Nephron (organoid): ENCODE results near the gene SH2D7.

ENCODE experiments used
- H3K27ac Mint-ChIP-seq, 3 experiments: 2 replicates each; pipeline ENCODE4 v1.8.0; 2020; ENCODE audit warnings: mixed read lengths in 3 of 3, mild to moderate bottlenecking in 2 of 3, moderate library complexity in 1 of 3
- H3K27me3 Mint-ChIP-seq: 2 replicates; pipeline ENCODE4 v1.8.0; 2021; ENCODE audit warnings: low read depth, mild to moderate bottlenecking, moderate library complexity, mixed read lengths
- H3K36me3 Mint-ChIP-seq: 2 replicates; pipeline ENCODE4 v1.8.0; 2020; ENCODE audit warnings: low read depth, mixed read lengths
- H3K4me1 Mint-ChIP-seq: 2 replicates; pipeline ENCODE4 v1.8.0; 2020; ENCODE audit warnings: mixed read lengths
- H3K4me3 Mint-ChIP-seq, 3 experiments: 2 replicates each; pipeline ENCODE4 v1.8.0; 2020; ENCODE audit warnings: mild to moderate bottlenecking in 3 of 3, mixed read lengths in 3 of 3, moderate library complexity in 2 of 3
- H3K9me3 Mint-ChIP-seq: 2 replicates; pipeline ENCODE4 v1.8.0; 2020; ENCODE audit warnings: mixed read lengths
- TF ChIP-seq, protein P1 (sequence below), 3 experiments: fragments of 200-600 bp; sonication (generic); IDR thresholded peaks; one replicate each; pipeline ENCODE4 v1.5.0; 2021; ENCODE audit warnings: antibody characterized with exemption in 3 of 3; ENCODE audit not compliant: unreplicated experiment in 3 of 3

The SH2D7 gene

DNA sequence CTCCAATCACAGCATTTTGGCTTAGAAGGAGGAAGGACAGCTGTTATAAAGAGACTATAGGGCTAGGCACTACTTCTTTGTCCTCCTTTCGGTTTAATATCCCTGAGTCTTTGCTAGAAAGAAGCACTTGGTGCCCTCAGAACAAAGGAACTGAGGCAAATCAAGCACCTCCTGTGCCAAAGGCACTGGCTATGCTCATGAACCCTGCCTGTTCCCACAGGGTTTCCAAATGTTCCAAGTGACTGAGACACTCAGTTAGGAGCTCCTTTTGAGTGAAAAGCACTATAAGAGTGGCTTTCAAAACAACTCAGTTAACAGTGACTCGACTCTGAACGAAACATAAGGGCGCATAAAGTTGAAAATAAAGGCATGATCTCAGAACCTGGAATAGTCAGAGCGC is 39.8 kb upstream of the SH2D7 start:
- Mint-ChIP-seq H3K4me1 (peaks cover 81% of the 10 kb centered on the region), H3K27me3 (no peaks in the 10 kb centered on the region), H3K27ac (peak overlapping the region; percentile 88 to 95 (median 95)), H3K9me3 (no peaks in the 10 kb centered on the region), H3K4me3 (no peak overlapping the region), H3K36me3 (no peaks in the 10 kb centered on the region)
- TF ChIP-seq, protein P1, sequence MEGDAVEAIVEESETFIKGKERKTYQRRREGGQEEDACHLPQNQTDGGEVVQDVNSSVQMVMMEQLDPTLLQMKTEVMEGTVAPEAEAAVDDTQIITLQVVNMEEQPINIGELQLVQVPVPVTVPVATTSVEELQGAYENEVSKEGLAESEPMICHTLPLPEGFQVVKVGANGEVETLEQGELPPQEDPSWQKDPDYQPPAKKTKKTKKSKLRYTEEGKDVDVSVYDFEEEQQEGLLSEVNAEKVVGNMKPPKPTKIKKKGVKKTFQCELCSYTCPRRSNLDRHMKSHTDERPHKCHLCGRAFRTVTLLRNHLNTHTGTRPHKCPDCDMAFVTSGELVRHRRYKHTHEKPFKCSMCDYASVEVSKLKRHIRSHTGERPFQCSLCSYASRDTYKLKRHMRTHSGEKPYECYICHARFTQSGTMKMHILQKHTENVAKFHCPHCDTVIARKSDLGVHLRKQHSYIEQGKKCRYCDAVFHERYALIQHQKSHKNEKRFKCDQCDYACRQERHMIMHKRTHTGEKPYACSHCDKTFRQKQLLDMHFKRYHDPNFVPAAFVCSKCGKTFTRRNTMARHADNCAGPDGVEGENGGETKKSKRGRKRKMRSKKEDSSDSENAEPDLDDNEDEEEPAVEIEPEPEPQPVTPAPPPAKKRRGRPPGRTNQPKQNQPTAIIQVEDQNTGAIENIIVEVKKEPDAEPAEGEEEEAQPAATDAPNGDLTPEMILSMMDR (IDR thresholded peaks at IDR 0.05; ENCODE audit: unreplicated experiment in 3 of 3), result no peak

DNA sequence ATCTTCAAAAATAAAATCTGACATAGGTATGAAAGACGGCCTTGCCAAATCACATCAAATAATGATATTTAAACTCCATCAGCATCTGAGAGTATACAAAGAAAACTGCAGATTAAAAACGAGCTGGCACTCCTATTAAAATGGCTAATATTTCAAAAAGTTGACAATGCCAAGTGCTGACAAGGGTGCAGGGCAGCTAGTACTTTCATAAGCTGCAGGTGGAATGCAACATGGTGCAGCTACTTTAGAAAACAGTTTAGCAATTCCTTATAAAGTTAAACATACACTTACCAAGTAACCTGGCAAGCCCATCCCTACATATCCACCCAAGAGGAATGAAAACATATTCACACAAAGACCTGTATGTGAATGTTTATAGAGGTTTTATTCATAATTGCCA is 37.8 kb upstream of the SH2D7 start:
- Mint-ChIP-seq H3K4me3 (no peak overlapping the region), H3K9me3 (no peaks in the 10 kb centered on the region), H3K27ac (no peak overlapping the region), H3K4me1 (peaks cover 84% of the 10 kb centered on the region), H3K27me3 (no peaks in the 10 kb centered on the region), H3K36me3 (no peaks in the 10 kb centered on the region)
- TF ChIP-seq, protein P1 (IDR thresholded peaks at IDR 0.05; ENCODE audit: unreplicated experiment in 3 of 3), result no peak

DNA sequence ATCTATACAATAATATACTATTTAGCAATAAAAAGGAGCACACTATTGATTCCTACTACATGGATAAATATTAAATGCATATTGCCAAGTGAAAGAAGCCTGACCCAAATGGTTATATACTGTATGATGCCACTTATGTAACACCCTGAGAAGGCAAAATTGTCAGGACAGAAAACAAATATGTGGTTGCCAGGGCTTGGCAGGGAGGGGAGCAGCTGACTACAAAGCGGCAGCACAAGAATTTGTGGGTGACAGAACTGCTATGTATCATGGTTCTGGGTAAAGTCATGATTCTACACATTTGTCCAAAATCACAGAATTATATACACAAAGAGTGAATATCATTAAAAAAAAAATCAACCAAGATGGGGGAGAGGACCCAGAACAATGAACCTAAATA is 37.4 kb upstream of the SH2D7 start:
- Mint-ChIP-seq H3K4me3 (no peak overlapping the region), H3K27ac (peak overlapping the region in 1 of 3 experiments; percentile 73), H3K36me3 (no peaks in the 10 kb centered on the region), H3K9me3 (no peaks in the 10 kb centered on the region), H3K27me3 (no peaks in the 10 kb centered on the region), H3K4me1 (peaks cover 84% of the 10 kb centered on the region)
- TF ChIP-seq, protein P1 (IDR thresholded peaks at IDR 0.05; ENCODE audit: unreplicated experiment in 3 of 3), result no peak

DNA sequence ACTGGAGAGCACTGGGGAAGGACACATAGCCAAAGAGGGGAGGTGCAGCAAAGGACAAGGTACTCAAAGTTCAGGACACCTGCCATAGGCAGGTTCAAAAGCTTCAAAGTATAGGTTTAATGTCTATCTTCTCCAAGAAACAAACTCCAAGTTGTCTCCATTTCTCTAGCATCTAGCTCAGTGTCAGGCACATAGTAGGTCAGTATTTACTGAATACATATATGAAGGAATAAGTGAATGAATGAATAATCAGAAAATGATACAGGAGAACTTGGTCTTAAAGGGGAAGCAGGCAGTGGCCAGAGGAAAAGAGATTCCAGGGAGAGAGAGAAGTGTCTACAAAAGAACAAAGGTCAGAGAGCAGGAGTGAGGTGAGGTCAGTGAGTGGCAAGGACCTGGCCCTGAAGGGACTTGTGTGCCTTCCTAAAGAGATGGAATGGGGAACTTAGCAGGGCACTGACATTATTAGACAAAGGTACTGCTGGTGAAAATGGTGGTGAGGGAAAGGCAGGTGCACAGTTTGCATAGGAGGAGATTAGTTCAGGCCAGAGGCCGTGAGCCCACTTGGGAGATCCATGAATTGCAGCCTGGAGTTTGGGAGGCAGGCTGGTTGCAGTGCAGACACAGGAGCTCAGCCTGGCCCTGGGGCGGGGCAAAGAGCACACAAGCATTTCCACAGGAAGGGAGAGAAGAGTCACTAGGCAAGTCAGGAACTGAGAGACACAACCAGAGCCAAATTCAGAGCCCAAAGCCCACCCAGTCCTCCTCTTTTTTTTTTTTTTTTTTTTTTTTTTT is 36.2 kb upstream of the SH2D7 start:
- TF ChIP-seq, protein P1 (IDR thresholded peaks at IDR 0.05; ENCODE audit: unreplicated experiment in 3 of 3), result no peak
- Mint-ChIP-seq H3K4me3 (peak overlapping the region in 1 of 3 experiments; percentile 35), H3K27ac (peak overlapping the region; percentile 31 to 85 (median 73)), H3K4me1 (peaks cover 74% of the 10 kb centered on the region), H3K27me3 (no peaks in the 10 kb centered on the region), H3K36me3 (no peaks in the 10 kb centered on the region), H3K9me3 (no peaks in the 10 kb centered on the region)

DNA sequence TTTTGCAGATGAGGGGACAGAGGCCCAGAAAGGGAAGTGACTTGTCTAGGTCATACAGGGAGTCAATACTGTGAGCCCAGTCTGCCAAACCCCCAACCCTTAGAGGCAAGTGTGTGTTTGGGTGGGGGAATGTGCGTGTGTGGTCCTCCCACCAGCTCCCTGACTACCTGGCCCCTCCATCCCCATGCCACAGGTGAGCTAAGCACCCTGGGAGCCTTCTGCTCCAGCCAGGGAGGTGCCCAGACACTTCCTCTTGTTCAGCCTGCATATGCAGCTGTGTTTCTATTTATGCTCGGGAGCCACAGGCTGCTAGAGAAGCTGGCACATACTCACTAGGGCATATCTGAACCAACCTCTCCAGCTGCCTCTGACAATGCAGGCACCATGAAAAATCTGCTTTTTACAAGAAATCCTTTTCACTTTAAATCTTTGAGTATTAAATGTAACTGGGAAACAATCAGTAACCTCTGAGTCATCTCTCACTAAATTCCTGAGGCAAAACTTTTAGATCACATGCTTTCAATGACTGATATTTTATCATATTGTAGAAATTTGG is 35.6 kb upstream of the SH2D7 start:
- Mint-ChIP-seq H3K9me3 (no peaks in the 10 kb centered on the region), H3K27me3 (no peaks in the 10 kb centered on the region), H3K4me1 (peaks cover 69% of the 10 kb centered on the region), H3K27ac (peak overlapping the region; percentile 30 to 90 (median 73)), H3K36me3 (no peaks in the 10 kb centered on the region), H3K4me3 (no peak overlapping the region)
- TF ChIP-seq, protein P1 (IDR thresholded peaks at IDR 0.05; ENCODE audit: unreplicated experiment in 3 of 3), result no peak
